IPS DF 19.7 (cell line): ENCODE data around the gene ZNF514.
"Not testable (repeated sequence)": the region's sequence is repeated elsewhere in the genome, so short reads cannot be mapped to it uniquely, and the experiment has no call there.

Source experiments
- DNase-seq: peaks from one replicate; pipeline ENCODE4 v3.0.0-alpha.2; 2013; ENCODE audit warnings: low read depth, low spot score

Gene ZNF514

GRCh38 chr2:95138702-95139101, 20.9 kb downstream of the ZNF514 start:
- no peak for DNase-seq

GRCh38 chr2:95122197-95122551, 37.5 kb downstream of the ZNF514 start:
- DNase-seq, result no peak

GRCh38 chr2:95121407-95122196, 38.0 kb downstream of the ZNF514 start, which contains the start of gene MRPS5:
Gene MRPS5 (minus strand): TSS chr2:95121808. CDS start chr2:95121791, 17 bp downstream.
- no peak for DNase-seq

GRCh38 chr2:95121093-95121406, 38.6 kb downstream of the ZNF514 start:
- DNase-seq, result no peak

- no peak for DNase-seq
These were observed 44.2 kb downstream of the ZNF514 start for GRCh38 chr2:95115418-95115817.

- DNase-seq, result no peak
These were observed 46.2 kb downstream of the ZNF514 start for GRCh38 chr2:95113464-95113863.

- no peak for DNase-seq
These were observed 49.3 kb downstream of the ZNF514 start for GRCh38 chr2:95110395-95110794.

GRCh38 chr2:95109260-95109659, 50.4 kb downstream of the ZNF514 start:
- DNase-seq, result no peak

- no peak for DNase-seq
These were observed 53.6 kb downstream of the ZNF514 start for GRCh38 chr2:95106081-95106480.

- DNase-seq, result no peak
These were observed 55.0 kb downstream of the ZNF514 start for GRCh38 chr2:95104606-95105005.

- DNase-seq, result no peak
These were observed 59.7 kb downstream of the ZNF514 start for GRCh38 chr2:95099910-95100309.

GRCh38 chr2:95098273-95098672, 61.4 kb downstream of the ZNF514 start:
- not testable (repeated sequence) for DNase-seq
